Sigmoid colon (tissue), 4 donors: ENCODE results near the gene KRT83.
"Not testable (repeated sequence)": the region's sequence is repeated elsewhere in the genome, so short reads cannot be mapped to it uniquely, and the experiment has no call there.

Experiments
- EP300 ChIP-seq, 4 donors: sonication (generic); formaldehyde crosslinking; IDR thresholded peaks; one replicate each; pipeline ENCODE4 v1.6.1; 2017; ENCODE audit warnings: antibody characterized with exemption in 4 of 4
- POLR2A ChIP-seq, 2 donors: fragments of 450-650 bp; IDR thresholded peaks; one replicate each; pipeline ENCODE4 v1.6.1; 2016; ENCODE audit warnings: antibody characterized with exemption in 2 of 2, mild to moderate bottlenecking in 2 of 2, moderate library complexity in 2 of 2
- POLR2AphosphoS5 ChIP-seq, 4 donors: sonication (generic); formaldehyde crosslinking; IDR thresholded peaks; one replicate each; pipeline ENCODE4 v1.6.1; 2017; ENCODE audit warnings: antibody characterized with exemption in 4 of 4
- TF ChIP-seq, protein P1 (sequence below), 4 experiments: fragments of 450-650 bp in 3 of 4; fragments of 200-600 bp in 1 of 4; IDR thresholded peaks; one replicate each; pipeline ENCODE4 v1.5.1; 2016 to 2019; ENCODE audit warnings: antibody characterized with exemption in 4 of 4, mild to moderate bottlenecking in 3 of 4, moderate library complexity in 2 of 4

DNA sequence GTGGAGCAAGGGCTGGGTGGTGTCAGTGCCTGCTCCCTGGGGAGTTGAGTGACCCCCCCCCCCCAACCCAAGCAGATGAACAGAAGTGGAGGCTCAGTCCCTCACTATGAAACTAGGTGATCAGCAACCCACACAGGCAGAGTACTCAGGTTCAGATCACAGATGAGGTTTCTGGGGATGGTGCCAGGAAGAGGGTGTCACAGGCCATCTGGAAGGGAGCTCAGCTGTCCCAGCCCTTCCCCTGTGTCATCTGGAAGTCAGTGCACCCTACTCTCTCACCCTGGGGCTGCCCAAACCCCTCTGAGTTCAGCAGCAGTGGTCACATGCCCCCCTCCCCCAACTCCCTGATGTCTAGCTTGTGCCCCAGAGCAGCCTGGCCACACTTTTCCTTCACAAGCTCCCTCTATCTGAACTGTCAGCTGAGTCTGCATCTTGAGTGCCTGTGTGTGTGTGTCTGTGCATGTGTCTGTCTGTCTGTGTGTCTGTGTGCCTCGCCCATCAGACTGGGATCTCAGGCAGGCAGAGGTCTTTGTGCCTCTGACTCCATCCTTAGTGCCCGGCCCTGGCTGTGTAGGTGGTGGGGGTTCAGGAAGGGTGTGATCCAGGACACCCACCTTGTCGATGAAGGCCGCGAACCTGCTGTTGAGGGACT is 30.6 kb downstream of the KRT83 start:
- TF ChIP-seq, protein P1, sequence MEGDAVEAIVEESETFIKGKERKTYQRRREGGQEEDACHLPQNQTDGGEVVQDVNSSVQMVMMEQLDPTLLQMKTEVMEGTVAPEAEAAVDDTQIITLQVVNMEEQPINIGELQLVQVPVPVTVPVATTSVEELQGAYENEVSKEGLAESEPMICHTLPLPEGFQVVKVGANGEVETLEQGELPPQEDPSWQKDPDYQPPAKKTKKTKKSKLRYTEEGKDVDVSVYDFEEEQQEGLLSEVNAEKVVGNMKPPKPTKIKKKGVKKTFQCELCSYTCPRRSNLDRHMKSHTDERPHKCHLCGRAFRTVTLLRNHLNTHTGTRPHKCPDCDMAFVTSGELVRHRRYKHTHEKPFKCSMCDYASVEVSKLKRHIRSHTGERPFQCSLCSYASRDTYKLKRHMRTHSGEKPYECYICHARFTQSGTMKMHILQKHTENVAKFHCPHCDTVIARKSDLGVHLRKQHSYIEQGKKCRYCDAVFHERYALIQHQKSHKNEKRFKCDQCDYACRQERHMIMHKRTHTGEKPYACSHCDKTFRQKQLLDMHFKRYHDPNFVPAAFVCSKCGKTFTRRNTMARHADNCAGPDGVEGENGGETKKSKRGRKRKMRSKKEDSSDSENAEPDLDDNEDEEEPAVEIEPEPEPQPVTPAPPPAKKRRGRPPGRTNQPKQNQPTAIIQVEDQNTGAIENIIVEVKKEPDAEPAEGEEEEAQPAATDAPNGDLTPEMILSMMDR (IDR thresholded peaks at IDR 0.05): not testable (repeated sequence)
- TF ChIP-seq POLR2A, EP300, POLR2AphosphoS5 (IDR thresholded peaks at IDR 0.05): not testable (repeated sequence)
